C4-2B (cell line): Measurements from ENCODE around the gene MON1B.
"Not testable (repeated sequence)": the region's sequence is repeated elsewhere in the genome, so short reads cannot be mapped to it uniquely, and the experiment has no call there.

Experiments used
- H3K27ac ChIP-seq: fragments of 450-650 bp; 2 replicates; pipeline ENCODE4 v1.5.1; 2017
- ZFX ChIP-seq: fragments of 450-650 bp; IDR thresholded peaks from 2 replicates; pipeline ENCODE4 v1.6.1; 2017
- TF ChIP-seq, protein P1 (sequence below): fragments of 450-650 bp; conservative IDR thresholded peaks from 2 replicates; pipeline ENCODE4 v1.5.1; 2017; ENCODE audit warnings: mild to moderate bottlenecking

MON1B gene

DNA sequence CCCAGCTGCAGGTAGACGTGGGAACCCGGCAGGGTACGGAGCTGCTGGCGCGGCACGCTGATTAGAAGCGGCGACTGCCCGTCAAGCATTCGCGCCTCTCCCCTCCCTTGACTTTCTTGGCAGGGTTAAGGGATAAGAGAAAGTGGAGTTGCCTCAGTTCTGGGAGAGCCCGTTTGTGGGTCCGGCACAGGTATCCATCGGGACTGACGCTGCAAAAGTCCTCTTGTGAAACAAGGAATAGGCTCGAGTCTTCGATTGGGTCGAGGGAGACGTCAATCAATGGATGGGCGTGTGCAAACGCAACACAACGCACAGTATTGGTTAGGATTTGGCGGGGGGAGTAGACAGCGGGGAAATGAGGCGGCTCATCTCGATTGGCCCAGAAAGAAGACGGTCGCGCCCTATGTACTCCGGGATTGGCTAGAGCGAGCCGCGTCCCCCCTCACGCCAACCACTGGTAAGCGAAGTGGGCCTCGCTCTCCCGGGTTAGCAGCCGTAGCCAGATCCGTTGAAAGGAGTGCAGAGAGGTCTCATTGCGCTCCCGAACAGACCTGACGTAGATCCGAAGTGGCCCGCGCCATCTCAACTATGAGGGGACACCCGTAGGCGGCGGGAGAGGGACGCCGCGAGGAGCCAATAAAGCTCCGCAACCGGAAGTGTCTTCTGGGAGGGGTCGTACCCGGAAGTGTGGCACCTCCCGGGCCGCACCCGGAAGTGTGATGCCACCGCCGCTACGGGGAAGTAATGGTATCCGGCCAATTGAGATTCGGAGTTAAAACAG lies at the start of gene MON1B:
TSS of gene MON1B (plus strand) at position 713 of the 781 bp plus-strand sequence. CDS start 296 bp downstream, outside the sequence.
- TF ChIP-seq, protein P1, sequence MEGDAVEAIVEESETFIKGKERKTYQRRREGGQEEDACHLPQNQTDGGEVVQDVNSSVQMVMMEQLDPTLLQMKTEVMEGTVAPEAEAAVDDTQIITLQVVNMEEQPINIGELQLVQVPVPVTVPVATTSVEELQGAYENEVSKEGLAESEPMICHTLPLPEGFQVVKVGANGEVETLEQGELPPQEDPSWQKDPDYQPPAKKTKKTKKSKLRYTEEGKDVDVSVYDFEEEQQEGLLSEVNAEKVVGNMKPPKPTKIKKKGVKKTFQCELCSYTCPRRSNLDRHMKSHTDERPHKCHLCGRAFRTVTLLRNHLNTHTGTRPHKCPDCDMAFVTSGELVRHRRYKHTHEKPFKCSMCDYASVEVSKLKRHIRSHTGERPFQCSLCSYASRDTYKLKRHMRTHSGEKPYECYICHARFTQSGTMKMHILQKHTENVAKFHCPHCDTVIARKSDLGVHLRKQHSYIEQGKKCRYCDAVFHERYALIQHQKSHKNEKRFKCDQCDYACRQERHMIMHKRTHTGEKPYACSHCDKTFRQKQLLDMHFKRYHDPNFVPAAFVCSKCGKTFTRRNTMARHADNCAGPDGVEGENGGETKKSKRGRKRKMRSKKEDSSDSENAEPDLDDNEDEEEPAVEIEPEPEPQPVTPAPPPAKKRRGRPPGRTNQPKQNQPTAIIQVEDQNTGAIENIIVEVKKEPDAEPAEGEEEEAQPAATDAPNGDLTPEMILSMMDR: no peak; the same call in 1 of the 2 replicates
- peak; percentile 28; the same call in 1 of the 2 replicates for TF ChIP-seq ZFX
- H3K27ac ChIP-seq: peak within 1 kb of the TSS; percentile 95

DNA sequence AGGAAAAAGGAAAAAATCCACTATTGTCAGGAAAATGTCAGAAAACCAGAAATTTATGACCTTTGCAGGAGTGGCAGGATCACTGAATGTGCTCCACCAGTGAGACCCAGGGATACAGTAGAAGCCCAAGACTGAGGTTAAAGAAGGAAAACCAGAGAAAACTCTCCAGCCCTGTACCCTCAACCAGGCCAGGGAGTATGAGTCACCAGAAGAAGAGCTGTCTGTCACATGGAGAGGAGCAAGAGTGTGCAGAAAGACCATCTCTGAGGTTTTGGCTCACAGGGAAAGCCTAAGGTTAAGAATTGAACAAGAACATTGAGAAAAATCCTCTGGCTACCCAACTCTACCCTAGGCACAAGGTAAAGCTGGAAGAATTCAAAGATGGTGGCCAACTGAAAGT lies 47.6 kb upstream of the MON1B start:
- TF ChIP-seq, protein P1: no peak
- TF ChIP-seq ZFX: no peak
- H3K27ac ChIP-seq: no peak overlapping the region

DNA sequence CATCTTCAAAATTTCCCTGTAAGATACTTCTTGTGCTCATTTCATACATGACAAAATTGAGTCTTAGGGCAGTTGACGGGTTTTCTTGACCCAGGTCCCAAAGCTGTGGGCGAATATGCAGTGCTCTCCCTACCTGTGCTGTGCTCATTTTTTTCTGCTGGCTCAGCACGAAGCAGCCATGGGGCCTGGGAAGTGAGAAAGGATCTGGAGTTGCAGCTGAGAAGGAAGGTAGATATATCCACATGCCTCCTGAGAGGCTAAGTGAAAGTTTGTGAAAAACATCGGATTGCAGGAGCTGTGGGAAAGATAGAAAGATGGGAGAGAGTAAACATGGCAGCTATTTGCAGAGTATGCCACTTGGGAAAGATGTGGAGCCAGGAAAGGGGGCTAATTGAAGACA lies 42.9 kb upstream of the MON1B start:
- no peak overlapping the region for H3K27ac ChIP-seq
- TF ChIP-seq, protein P1: no peak
- TF ChIP-seq ZFX: no peak

DNA sequence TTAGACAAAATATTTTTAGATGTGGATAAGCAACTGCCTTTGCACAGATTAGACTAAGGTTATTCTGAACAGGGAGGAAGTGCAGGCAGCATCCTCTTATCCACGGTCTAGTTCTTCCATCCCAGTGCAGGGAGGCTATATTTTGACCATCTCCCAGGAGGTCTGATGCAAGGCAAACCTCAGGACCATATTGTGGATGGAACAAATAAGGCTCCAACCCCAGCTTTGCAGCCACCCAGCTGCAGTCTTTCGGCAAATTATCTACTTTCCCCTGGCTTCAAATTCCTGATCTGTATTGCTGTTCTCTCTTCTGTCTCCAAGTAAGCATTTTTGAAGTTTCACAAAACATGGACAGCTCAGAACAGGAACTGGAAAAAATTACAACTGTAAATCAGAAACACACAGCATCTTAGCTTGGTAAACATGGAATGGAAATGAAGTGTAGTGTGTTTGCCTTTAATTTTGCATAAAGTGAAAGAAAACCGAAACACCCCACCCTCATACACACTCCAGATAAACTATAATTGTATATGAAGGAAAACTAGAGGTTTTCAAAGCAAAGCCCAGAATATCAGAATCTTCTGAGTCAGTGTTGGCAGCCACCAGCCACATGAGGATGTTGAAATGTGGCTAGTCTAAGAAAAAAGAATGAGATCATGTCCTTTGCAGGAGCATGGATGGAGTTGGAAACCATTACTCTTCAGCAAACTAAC lies 33.5 kb upstream of the MON1B start:
- TF ChIP-seq, protein P1: no peak
- TF ChIP-seq ZFX: no peak
- H3K27ac ChIP-seq: no peak overlapping the region

DNA sequence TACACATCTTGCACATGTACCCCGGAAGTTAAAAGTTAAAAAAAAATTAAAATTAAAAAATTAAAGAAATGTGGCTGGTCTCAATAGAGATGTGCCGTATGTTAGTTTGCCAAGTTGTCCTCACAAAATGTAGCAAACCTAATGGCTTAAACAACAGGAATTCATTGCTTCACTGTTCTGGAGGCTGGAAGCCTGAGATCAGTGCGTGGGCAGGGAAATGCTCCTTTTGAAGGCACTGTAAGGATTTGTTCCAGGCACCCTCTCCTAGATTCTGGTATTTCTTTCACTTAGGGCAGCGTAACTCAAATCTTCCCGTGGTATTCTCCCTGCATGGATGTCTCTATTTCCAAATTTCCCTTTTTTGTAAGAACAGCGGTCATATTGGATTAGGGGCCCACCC lies 32.7 kb upstream of the MON1B start:
- H3K27ac ChIP-seq: no peak overlapping the region
- TF ChIP-seq, protein P1: no peak
- TF ChIP-seq ZFX: no peak

DNA sequence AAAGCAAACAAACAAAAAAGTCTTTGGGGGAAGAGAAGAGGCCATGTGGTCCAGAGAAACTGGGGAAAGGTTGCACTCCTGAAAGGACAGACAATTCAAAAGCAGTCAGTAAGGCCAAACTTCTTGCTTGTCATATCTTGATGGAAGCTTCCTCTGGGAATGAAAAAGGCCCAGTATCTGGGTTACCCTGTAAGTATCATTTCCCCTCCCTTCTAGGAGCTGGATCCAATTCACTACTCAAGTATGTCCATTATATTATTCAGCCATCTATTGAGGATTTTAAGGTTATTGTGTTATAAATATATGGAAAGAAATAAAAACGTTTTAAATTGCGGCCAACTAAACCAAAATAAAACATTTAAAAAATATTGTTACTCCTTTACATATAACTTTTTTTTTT lies 26.0 kb upstream of the MON1B start:
- H3K27ac ChIP-seq: no peak overlapping the region
- TF ChIP-seq, protein P1: no peak
- no peak for TF ChIP-seq ZFX

DNA sequence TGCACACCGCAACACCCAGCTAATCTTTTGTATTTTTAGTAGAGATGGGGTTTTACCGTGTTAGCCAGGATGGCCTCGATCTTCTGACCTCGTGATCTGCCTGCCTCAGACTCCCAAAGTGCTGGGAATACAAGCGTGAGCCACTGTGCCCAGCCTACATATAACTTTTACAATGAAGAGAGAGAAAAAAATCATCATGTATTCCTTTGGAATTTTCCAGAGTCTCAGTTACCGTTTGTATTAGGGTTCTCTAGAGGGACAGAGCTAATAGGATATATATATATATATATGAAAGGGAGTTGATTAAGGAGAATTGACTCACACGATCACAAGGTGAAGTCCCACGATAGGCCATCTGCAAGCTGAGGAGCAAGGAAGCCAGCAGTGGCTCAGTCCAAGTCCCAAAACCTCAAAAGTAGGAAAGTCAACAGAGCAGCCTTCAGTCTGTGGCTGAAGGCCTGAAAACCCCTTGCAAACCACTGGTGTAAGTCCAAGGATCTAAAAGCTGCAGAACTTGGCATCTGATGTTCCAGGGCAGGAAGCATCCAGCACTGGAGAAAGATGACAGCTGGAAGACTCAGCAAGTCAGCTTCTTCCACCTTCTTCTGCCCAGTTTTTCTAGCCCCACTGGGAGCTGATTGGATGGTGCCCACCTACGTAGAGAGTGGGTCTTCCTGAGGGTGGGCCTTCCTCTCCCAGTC lies 25.3 kb upstream of the MON1B start:
- not testable (repeated sequence) for H3K27ac ChIP-seq
